HG02642 (cell line): Measurements from ENCODE around the gene APBB1IP.

Source experiments
- ATAC-seq: cut with Tn5 transposase; IDR thresholded peaks from one replicate; pipeline ENCODE4 v1.9.1; 2021; ENCODE audit warnings: mild to moderate bottlenecking; ENCODE audit not compliant: unreplicated experiment, poor library complexity

The APBB1IP gene

DNA sequence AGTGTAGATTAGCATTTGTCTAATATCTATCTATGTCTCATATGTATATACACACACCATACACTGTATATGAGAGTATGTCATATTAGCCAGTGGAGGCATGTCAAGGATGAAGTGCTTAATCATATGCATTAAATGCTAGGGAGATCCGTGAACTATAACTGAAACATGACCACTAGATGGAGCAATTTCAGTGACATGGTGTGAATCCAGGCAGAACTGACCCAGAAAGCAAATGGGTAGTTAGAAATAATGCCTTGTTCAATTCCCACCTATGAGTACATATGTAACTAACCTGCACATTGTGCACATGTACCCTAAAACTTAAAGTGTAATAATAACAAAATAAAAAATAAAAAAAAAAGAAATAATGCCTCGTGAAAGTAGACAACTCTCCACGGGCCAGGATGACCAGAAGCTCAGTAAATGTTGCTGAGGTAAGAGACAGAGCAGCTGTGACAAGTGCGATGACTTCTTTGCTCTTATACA lies 168.3 kb downstream of the APBB1IP start:
- ATAC-seq: peak; percentile 63

- no peak for ATAC-seq
Measured at GRCh38 chr10:26612151-26612915, 174.2 kb downstream of the APBB1IP start.
